Neural cell (in vitro differentiated cells): Measurements from ENCODE around the gene NUDT3. TPM values are rescaled to one million over a fixed set of nuclear protein-coding genes. Genes with fewer than 3 reads are reported as not detected.

Experiments used
- H2AFZ ChIP-seq: fragments of 200-600, 300-800 bp; sonication (generic), shearing (Covaris generic); 2 replicates; pipeline ENCODE4 v1.6.0; 2014; ENCODE audit warnings: low read depth, mild to moderate bottlenecking, antibody characterized with exemption, low read length, moderate library complexity
- H3F3A ChIP-seq: fragments of 200-600 bp; shearing (Covaris generic); 2 replicates; pipeline ENCODE4 v1.6.1; 2016; ENCODE audit warnings: mild to moderate bottlenecking, moderate library complexity, mixed read lengths, antibody characterized with exemption, low read length; ENCODE audit not compliant: insufficient read depth, poor library complexity, severe bottlenecking
- H3K27ac ChIP-seq: fragments of 200-600, 300-800 bp; sonication (generic), shearing (Covaris generic); 2 replicates; pipeline ENCODE4 v1.5.1; 2014; ENCODE audit warnings: mild to moderate bottlenecking, low read length, moderate library complexity
- H3K27me3 ChIP-seq: fragments of 300-800, 200-600 bp; sonication (generic), shearing (Covaris generic); 2 replicates; pipeline ENCODE4 v1.6.0; 2014; ENCODE audit warnings: mild to moderate bottlenecking, low read depth, low read length, moderate library complexity; ENCODE audit not compliant: insufficient read depth
- H3K36me3 ChIP-seq: fragments of 300-800, 200-600 bp; sonication (generic), shearing (Covaris generic); 2 replicates; pipeline ENCODE4 v1.5.1; 2014; ENCODE audit warnings: mild to moderate bottlenecking, antibody characterized with exemption, low read length, moderate library complexity; ENCODE audit not compliant: insufficient read depth
- H3K4me2 ChIP-seq: fragments of 300-800, 200-600 bp; sonication (generic), shearing (Covaris generic); 2 replicates; pipeline ENCODE4 v1.6.0; 2014; ENCODE audit warnings: mild to moderate bottlenecking, low read length
- H3K4me3 ChIP-seq: fragments of 300-800, 200-600 bp; sonication (generic), shearing (Covaris generic); 2 replicates; pipeline ENCODE4 v1.5.1; 2014; ENCODE audit warnings: mild to moderate bottlenecking, low read length, moderate library complexity
- H3K79me2 ChIP-seq: fragments of 200-600 bp; shearing (Covaris generic); replicated peaks from 2 replicates; pipeline ENCODE4 v1.6.0; 2014; ENCODE audit warnings: mild to moderate bottlenecking, low read length, moderate library complexity; ENCODE audit not compliant: insufficient read depth
- H3K9ac ChIP-seq: fragments of 300-800, 200-600 bp; sonication (generic), shearing (Covaris generic); 2 replicates; pipeline ENCODE4 v1.6.1; 2016; ENCODE audit warnings: mild to moderate bottlenecking, low read length, mixed read lengths
- H3K9me2 ChIP-seq: fragments of 200-600 bp; shearing (Covaris generic); 2 replicates; pipeline ENCODE4 v1.6.1; 2016; ENCODE audit warnings: mild to moderate bottlenecking, low read length, mixed read lengths; ENCODE audit not compliant: insufficient read depth
- H3K9me3 ChIP-seq: fragments of 200-600, 300-800 bp; sonication (generic), shearing (Covaris generic); 2 replicates; pipeline ENCODE4 v1.6.1; 2016; ENCODE audit warnings: mild to moderate bottlenecking, mixed run types, low read length, moderate library complexity, mixed read lengths
- H4K20me1 ChIP-seq: fragments of 200-600 bp; shearing (Covaris generic); 2 replicates; pipeline ENCODE4 v1.6.1; 2016; ENCODE audit warnings: mild to moderate bottlenecking, mixed run types; ENCODE audit not compliant: insufficient read depth
- EP300 ChIP-seq: fragments of 450-650 bp; conservative IDR thresholded peaks from 2 replicates; pipeline ENCODE4 v1.6.1; 2014; ENCODE audit warnings: antibody characterized with exemption, mild to moderate bottlenecking, moderate library complexity; ENCODE audit not compliant: poor library complexity, severe bottlenecking
- EZH2 ChIP-seq: fragments of 200-600, 300-800 bp; shearing (Covaris generic), sonication (generic); IDR thresholded peaks from 2 replicates; pipeline ENCODE4 v1.6.1; 2014; ENCODE audit warnings: antibody characterized with exemption, low read length, borderline replicate concordance, mild to moderate bottlenecking; ENCODE audit not compliant: insufficient read depth, poor library complexity, severe bottlenecking
- MXI1 ChIP-seq: fragments of 450-650 bp; conservative IDR thresholded peaks from 2 replicates; pipeline ENCODE4 v1.6.1; 2014; ENCODE audit warnings: antibody characterized with exemption, mild to moderate bottlenecking; ENCODE audit not compliant: poor library complexity, severe bottlenecking
- POLR2AphosphoS5 ChIP-seq: IDR thresholded peaks from 2 replicates; pipeline ENCODE4 v1.6.1; 2012
- RAD21 ChIP-seq: fragments of 450-650 bp; conservative IDR thresholded peaks from 2 replicates; pipeline ENCODE4 v1.6.1; 2014; ENCODE audit warnings: antibody characterized with exemption, mild to moderate bottlenecking, moderate library complexity
- SMC3 ChIP-seq: fragments of 450-650 bp; conservative IDR thresholded peaks from 2 replicates; pipeline ENCODE4 v1.6.1; 2014; ENCODE audit warnings: antibody characterized with exemption, mild to moderate bottlenecking, moderate library complexity; ENCODE audit not compliant: poor library complexity
- TAF1 ChIP-seq: IDR thresholded peaks from 2 replicates; pipeline ENCODE4 v1.6.1; 2012; ENCODE audit warnings: low read depth
- polyA plus RNA-seq: library from polyadenylated mRNA; depleted of rRNA; stranded (reverse); fragments of >200 nt; gene quantifications from 2 replicates; pipeline ENCODE4 v1.2.3, GENCODE V29; 2014
- TF ChIP-seq, protein P1 (sequence below): IDR thresholded peaks from 2 replicates; pipeline ENCODE4 v1.6.1; 2012; ENCODE audit warnings: borderline replicate concordance
- TF ChIP-seq, protein P2 (sequence below): fragments of 450-650 bp; IDR thresholded peaks from 2 replicates; pipeline ENCODE4 v1.5.1; 2014; ENCODE audit warnings: antibody characterized with exemption, mild to moderate bottlenecking, moderate library complexity; ENCODE audit not compliant: poor library complexity, severe bottlenecking

NUDT3 gene
- polyA plus RNA-seq, 1 donor from 2014 or later: 80.2 TPM

DNA sequence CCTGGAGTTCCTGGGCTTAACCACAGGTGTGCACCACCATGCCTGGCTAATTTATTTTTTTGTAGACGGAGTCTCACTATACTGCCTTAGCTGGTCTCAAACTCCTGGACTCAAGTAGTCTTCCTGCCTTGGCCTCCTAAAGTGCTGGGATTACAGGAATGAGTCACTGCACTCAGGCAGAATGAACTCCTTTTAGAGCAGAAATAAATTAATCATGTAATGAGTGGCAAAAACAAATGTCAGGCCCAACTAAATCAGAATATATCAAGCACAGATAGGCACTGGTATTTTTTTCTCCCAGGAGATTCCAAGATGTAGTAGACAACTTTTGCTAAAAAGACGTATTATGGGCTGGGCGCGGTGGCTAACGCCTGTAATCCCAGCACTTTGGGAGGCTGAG is 30.8 kb upstream of the NUDT3 start:
- Histone ChIP-seq H3K9me2 (no peaks in the 10 kb centered on the region), H3F3A (no peaks in the 10 kb centered on the region), H3K79me2 (peaks cover 3% of the 10 kb centered on the region), H4K20me1 (no peaks in the 10 kb centered on the region), H3K27ac (no peak overlapping the region), H3K27me3 (no peaks in the 10 kb centered on the region), H3K36me3 (no peaks in the 10 kb centered on the region), H3K9ac (no peak overlapping the region), H3K4me2 (no peak overlapping the region), H3K4me3 (no peak overlapping the region), H3K9me3 (no peaks in the 10 kb centered on the region), H2AFZ (no peak overlapping the region)
- TF ChIP-seq TAF1: no peak
- TF ChIP-seq, protein P1, sequence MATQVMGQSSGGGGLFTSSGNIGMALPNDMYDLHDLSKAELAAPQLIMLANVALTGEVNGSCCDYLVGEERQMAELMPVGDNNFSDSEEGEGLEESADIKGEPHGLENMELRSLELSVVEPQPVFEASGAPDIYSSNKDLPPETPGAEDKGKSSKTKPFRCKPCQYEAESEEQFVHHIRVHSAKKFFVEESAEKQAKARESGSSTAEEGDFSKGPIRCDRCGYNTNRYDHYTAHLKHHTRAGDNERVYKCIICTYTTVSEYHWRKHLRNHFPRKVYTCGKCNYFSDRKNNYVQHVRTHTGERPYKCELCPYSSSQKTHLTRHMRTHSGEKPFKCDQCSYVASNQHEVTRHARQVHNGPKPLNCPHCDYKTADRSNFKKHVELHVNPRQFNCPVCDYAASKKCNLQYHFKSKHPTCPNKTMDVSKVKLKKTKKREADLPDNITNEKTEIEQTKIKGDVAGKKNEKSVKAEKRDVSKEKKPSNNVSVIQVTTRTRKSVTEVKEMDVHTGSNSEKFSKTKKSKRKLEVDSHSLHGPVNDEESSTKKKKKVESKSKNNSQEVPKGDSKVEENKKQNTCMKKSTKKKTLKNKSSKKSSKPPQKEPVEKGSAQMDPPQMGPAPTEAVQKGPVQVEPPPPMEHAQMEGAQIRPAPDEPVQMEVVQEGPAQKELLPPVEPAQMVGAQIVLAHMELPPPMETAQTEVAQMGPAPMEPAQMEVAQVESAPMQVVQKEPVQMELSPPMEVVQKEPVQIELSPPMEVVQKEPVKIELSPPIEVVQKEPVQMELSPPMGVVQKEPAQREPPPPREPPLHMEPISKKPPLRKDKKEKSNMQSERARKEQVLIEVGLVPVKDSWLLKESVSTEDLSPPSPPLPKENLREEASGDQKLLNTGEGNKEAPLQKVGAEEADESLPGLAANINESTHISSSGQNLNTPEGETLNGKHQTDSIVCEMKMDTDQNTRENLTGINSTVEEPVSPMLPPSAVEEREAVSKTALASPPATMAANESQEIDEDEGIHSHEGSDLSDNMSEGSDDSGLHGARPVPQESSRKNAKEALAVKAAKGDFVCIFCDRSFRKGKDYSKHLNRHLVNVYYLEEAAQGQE: no peak
- TF ChIP-seq SMC3: no peak
- TF ChIP-seq, protein P2, sequence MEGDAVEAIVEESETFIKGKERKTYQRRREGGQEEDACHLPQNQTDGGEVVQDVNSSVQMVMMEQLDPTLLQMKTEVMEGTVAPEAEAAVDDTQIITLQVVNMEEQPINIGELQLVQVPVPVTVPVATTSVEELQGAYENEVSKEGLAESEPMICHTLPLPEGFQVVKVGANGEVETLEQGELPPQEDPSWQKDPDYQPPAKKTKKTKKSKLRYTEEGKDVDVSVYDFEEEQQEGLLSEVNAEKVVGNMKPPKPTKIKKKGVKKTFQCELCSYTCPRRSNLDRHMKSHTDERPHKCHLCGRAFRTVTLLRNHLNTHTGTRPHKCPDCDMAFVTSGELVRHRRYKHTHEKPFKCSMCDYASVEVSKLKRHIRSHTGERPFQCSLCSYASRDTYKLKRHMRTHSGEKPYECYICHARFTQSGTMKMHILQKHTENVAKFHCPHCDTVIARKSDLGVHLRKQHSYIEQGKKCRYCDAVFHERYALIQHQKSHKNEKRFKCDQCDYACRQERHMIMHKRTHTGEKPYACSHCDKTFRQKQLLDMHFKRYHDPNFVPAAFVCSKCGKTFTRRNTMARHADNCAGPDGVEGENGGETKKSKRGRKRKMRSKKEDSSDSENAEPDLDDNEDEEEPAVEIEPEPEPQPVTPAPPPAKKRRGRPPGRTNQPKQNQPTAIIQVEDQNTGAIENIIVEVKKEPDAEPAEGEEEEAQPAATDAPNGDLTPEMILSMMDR: no peak
- TF ChIP-seq EP300: no peak

DNA sequence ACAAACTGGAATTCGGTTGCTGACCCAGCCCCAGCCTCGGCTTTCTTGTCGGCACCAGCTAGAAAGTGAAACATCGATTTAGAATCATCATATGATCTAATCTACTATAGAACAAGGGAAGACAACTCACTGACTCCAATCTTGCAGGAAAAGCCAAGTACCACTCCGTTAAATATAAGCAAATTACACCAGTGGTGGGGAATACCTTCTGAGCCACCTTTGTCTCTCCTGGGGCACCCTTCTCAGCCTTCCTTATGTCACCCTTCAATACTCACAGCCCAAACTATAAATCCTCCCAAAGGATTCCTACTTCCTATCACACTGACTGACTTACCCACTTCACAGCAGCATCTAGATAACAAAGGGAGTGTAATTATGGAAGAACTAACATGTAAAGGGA is 25.9 kb upstream of the NUDT3 start:
- Histone ChIP-seq H3F3A (no peaks in the 10 kb centered on the region), H3K4me2 (no peak overlapping the region), H3K27me3 (no peaks in the 10 kb centered on the region), H3K4me3 (no peak overlapping the region), H4K20me1 (no peaks in the 10 kb centered on the region), H3K9me3 (no peaks in the 10 kb centered on the region), H3K9me2 (no peaks in the 10 kb centered on the region), H3K27ac (no peak overlapping the region), H3K36me3 (peaks cover 8% of the 10 kb centered on the region), H3K79me2 (no peaks in the 10 kb centered on the region), H2AFZ (no peak overlapping the region), H3K9ac (no peak overlapping the region)
- TF ChIP-seq MXI1: no peak
- TF ChIP-seq, protein P2: no peak
- no peak for TF ChIP-seq SMC3
- no peak for TF ChIP-seq TAF1
- TF ChIP-seq EP300: no peak
- TF ChIP-seq POLR2AphosphoS5: no peak
- TF ChIP-seq, protein P1: no peak
- no peak for TF ChIP-seq RAD21
- no peak for TF ChIP-seq EZH2
